IMR-90 (cell line): Measurements from ENCODE around the gene ZMYM2. TPM values are rescaled to one million over a fixed set of nuclear protein-coding genes. Genes with fewer than 3 reads are reported as not detected.

Experiments
- ATAC-seq: fragments of 200-7000 bp; cut with Tn5 transposase; 2 replicates; pipeline ENCODE4 v1.9.1; 2020; ENCODE audit warnings: low read depth, mild to moderate bottlenecking, moderate library complexity
- BruUV-seq: library from RNA; stranded (reverse); fragments of 400-500 nt; replicated peaks from 2 replicates; lab custom pipeline; 2021; lab: Mats Ljungman, UMichigan
- CTCF ChIA-PET: fragments of 300-600 bp; formaldehyde crosslinking; extraction: SDS; loops from one replicate; lab custom pipeline; 2021; ENCODE audit warnings: antibody characterized with exemption; lab: Yijun Ruan, JAX
- POLR2A ChIA-PET: fragments of 300-600 bp; sonication (Branson Sonifier 250); formaldehyde crosslinking; loops from one replicate; lab custom pipeline; 2022; ENCODE audit warnings: antibody characterized with exemption; ENCODE audit not compliant: unreplicated experiment; lab: Charles Lee
- DNase-seq: peaks from one replicate; pipeline ENCODE4 v3.0.0; 2013
- H2AFZ ChIP-seq: replicated peaks from 2 replicates; pipeline ENCODE3; 2013; ENCODE audit warnings: low read length, mild to moderate bottlenecking; ENCODE audit not compliant: poor library complexity
- H2AK5ac ChIP-seq: 2 replicates; pipeline ENCODE4 v1.6.1; 2013; ENCODE audit warnings: low read depth, low read length, inconsistent platforms
- H2AK9ac ChIP-seq: replicated peaks from 2 replicates; pipeline ENCODE3; 2013; ENCODE audit warnings: mild to moderate bottlenecking, low read depth, low read length, moderate library complexity; ENCODE audit not compliant: poor library complexity
- H2BK120ac ChIP-seq: 2 replicates; pipeline ENCODE4 v1.6.1; 2013; ENCODE audit warnings: low read depth, low read length, inconsistent platforms
- H2BK15ac ChIP-seq: 3 replicates; pipeline ENCODE4 v1.6.1; 2013; ENCODE audit warnings: low read depth, low read length, inconsistent platforms
- H2BK20ac ChIP-seq: 2 replicates; pipeline ENCODE4 v1.6.1; 2013; ENCODE audit warnings: low read depth, mild to moderate bottlenecking, inconsistent platforms, low read length, moderate library complexity
- H2BK5ac ChIP-seq: 2 replicates; pipeline ENCODE4 v1.6.1; 2013; ENCODE audit warnings: mild to moderate bottlenecking, low read depth, low read length, inconsistent platforms; ENCODE audit not compliant: poor library complexity, severe bottlenecking
- H3K14ac ChIP-seq: replicated peaks from 2 replicates; pipeline ENCODE4 v1.6.1; 2013; ENCODE audit warnings: low read depth, low read length, inconsistent platforms
- H3K18ac ChIP-seq: 2 replicates; pipeline ENCODE4 v1.6.1; 2013; ENCODE audit warnings: low read depth, low read length, control low read depth
- H3K23ac ChIP-seq: 2 replicates; pipeline ENCODE4 v1.6.1; 2013; ENCODE audit warnings: low read depth, low read length, inconsistent platforms
- H3K27ac ChIP-seq: 2 replicates; pipeline ENCODE4 v1.5.1; 2013; ENCODE audit warnings: mild to moderate bottlenecking, control low read depth, low read length; ENCODE audit not compliant: insufficient read depth
- H3K27me3 ChIP-seq: 2 replicates; pipeline ENCODE4 v1.6.1; 2013; ENCODE audit warnings: low read length; ENCODE audit not compliant: control insufficient read depth, insufficient read depth
- H3K36me3 ChIP-seq: 2 replicates; pipeline ENCODE4 v1.6.1; 2013; ENCODE audit warnings: low read length, mixed read lengths; ENCODE audit not compliant: control insufficient read depth, insufficient read depth
- H3K4ac ChIP-seq: 2 replicates; pipeline ENCODE4 v1.6.1; 2013; ENCODE audit warnings: low read depth, low read length, inconsistent platforms
- H3K4me1 ChIP-seq: 2 replicates; pipeline ENCODE4 v1.6.1; 2013; ENCODE audit warnings: low read length, mixed read lengths; ENCODE audit not compliant: control insufficient read depth, insufficient read depth
- H3K4me2 ChIP-seq: 2 replicates; pipeline ENCODE4 v1.6.1; 2013; ENCODE audit warnings: low read depth, mild to moderate bottlenecking, control low read depth, low read length, moderate library complexity
- H3K4me3 ChIP-seq: 2 replicates; pipeline ENCODE4 v1.5.1; 2013; ENCODE audit warnings: low read depth, mild to moderate bottlenecking, control low read depth, low read length, moderate library complexity; ENCODE audit not compliant: insufficient read depth
- H3K56ac ChIP-seq: 2 replicates; pipeline ENCODE4 v1.6.1; 2013; ENCODE audit warnings: low read length, inconsistent platforms; ENCODE audit not compliant: insufficient read depth; ENCODE audit errors: extremely low read depth
- H3K79me1 ChIP-seq, 2 experiments: 2 replicates each; pipeline ENCODE4 v1.6.1; 2013; ENCODE audit warnings: low read length in 2 of 2, inconsistent platforms in 1 of 2, low read depth in 1 of 2
- H3K9ac ChIP-seq: 2 replicates; pipeline ENCODE4 v1.6.1; 2013; ENCODE audit warnings: low read depth, low read length, control low read depth
- H3K9me1 ChIP-seq: 2 replicates; pipeline ENCODE4 v1.6.1; 2013; ENCODE audit warnings: low read length, inconsistent platforms; ENCODE audit not compliant: insufficient read depth
- H3K9me3 ChIP-seq: 2 replicates; pipeline ENCODE4 v1.6.1; 2013; ENCODE audit warnings: low read length; ENCODE audit not compliant: control insufficient read depth, insufficient read depth
- H4K20me1 ChIP-seq: 2 replicates; pipeline ENCODE4 v1.6.1; 2013; ENCODE audit warnings: low read length, inconsistent platforms; ENCODE audit not compliant: insufficient read depth
- H4K5ac ChIP-seq: 2 replicates; pipeline ENCODE4 v1.6.1; 2013; ENCODE audit warnings: mild to moderate bottlenecking, low read depth, low read length, control low read depth
- H4K8ac ChIP-seq, 2 experiments: 2 replicates each; pipeline ENCODE4 v1.6.1; 2013; ENCODE audit warnings: low read depth in 2 of 2, low read length in 2 of 2, control low read depth in 1 of 2, inconsistent platforms in 1 of 2
- H4K91ac ChIP-seq: 2 replicates; pipeline ENCODE4 v1.6.1; 2013; ENCODE audit warnings: low read depth, low read length, inconsistent platforms; ENCODE audit not compliant: insufficient read depth
- CEBPB ChIP-seq: IDR thresholded peaks from 2 replicates; pipeline ENCODE4 v1.6.1; 2012; ENCODE audit warnings: low read depth, low read length, improper control_type of control experiment
- CHD1 ChIP-seq: IDR thresholded peaks from 2 replicates; pipeline ENCODE4 v1.6.1; 2012; ENCODE audit warnings: low read depth, low read length, improper control_type of control experiment
- FOS ChIP-seq: fragments of 150-350 bp; IDR thresholded peaks from 2 replicates; pipeline ENCODE4 v1.6.1; 2016; ENCODE audit warnings: low read depth, low read length
- MXI1 ChIP-seq: IDR thresholded peaks from 2 replicates; pipeline ENCODE4 v1.6.1; 2012; ENCODE audit warnings: low read depth, mild to moderate bottlenecking, low read length, moderate library complexity, borderline replicate concordance
- POLR2A ChIP-seq: IDR thresholded peaks from 2 replicates; pipeline ENCODE4 v1.6.1; 2012; ENCODE audit warnings: mild to moderate bottlenecking, low read depth, low read length
- RAD21 ChIP-seq: IDR thresholded peaks from 2 replicates; pipeline ENCODE4 v1.6.1; 2012; ENCODE audit warnings: low read length, improper control_type of control experiment
- RCOR1 ChIP-seq: IDR thresholded peaks from 2 replicates; pipeline ENCODE4 v1.6.1; 2012; ENCODE audit warnings: mild to moderate bottlenecking, low read length, improper control_type of control experiment; ENCODE audit not compliant: insufficient replicate concordance
- RFX5 ChIP-seq: IDR thresholded peaks from 2 replicates; pipeline ENCODE4 v1.8.0; 2012; ENCODE audit warnings: low read depth, mild to moderate bottlenecking, low read length, moderate library complexity
- WGBS, 2 experiments: methylation state at CpG; one replicate each; pipeline versions ENCODE4 v1.1.5 to v1.1.7; 2013; ENCODE audit warnings: missing lambda C conversion rate in 2 of 2; ENCODE audit not compliant: insufficient read length in 1 of 2; ENCODE audit errors: extremely low coverage in 2 of 2; 5-methylcytosine and 5-hydroxymethylcytosine counted together
- dilution Hi-C: fragments of 300-500 bp; cut with HindIII; formaldehyde crosslinking; loops from one replicate; pipeline ENCODE4 v1.14.3; 2018; ENCODE audit warnings: low sequenced_read_pairs; ENCODE audit not compliant: unreplicated experiment
- in situ Hi-C: fragments of 300-500 bp; cut with MboI; formaldehyde crosslinking; loops from 3 replicates; pipeline ENCODE4 v1.14.3; 2019; ENCODE audit warnings: low sequenced_read_pairs, inconsistent platforms, mixed read lengths
- intact Hi-C: fragments of 100-400 bp; cut with micrococcal nuclease; formaldehyde crosslinking; loops from 2 replicates; pipeline ENCODE4 v1.10.0; 2022
- polyA plus RNA-seq, 3 experiments: library from polyadenylated mRNA; depleted of rRNA; stranded (reverse); fragments of >200 nt; gene quantifications; 2 replicates each; pipeline ENCODE4 v1.2.3, GENCODE V29; 2012; ENCODE audit warnings: low replicate concordance in 1 of 3
- total RNA-seq: library from RNA; depleted of rRNA; stranded (reverse); fragments of >200 nt; gene quantifications from 2 replicates; pipeline ENCODE4 v1.2.3, GENCODE V29; 2012
- TF ChIP-seq, protein P1 (sequence below): fragments of 150-350 bp; IDR thresholded peaks from 2 replicates; pipeline ENCODE4 v1.6.1; 2016; ENCODE audit warnings: low read depth, mild to moderate bottlenecking, low read length, moderate library complexity, borderline replicate concordance
- TF ChIP-seq, protein P2 (sequence below): conservative IDR thresholded peaks from 2 replicates; pipeline ENCODE4 v1.5.1; 2012; ENCODE audit warnings: mild to moderate bottlenecking, low read depth, low read length, improper control_type of control experiment

Gene ZMYM2
- total and polyA plus RNA-seq, 2 of the 4 experiments (the other 2 are of a cell fraction): 15.7 to 51.1 TPM

DNA sequence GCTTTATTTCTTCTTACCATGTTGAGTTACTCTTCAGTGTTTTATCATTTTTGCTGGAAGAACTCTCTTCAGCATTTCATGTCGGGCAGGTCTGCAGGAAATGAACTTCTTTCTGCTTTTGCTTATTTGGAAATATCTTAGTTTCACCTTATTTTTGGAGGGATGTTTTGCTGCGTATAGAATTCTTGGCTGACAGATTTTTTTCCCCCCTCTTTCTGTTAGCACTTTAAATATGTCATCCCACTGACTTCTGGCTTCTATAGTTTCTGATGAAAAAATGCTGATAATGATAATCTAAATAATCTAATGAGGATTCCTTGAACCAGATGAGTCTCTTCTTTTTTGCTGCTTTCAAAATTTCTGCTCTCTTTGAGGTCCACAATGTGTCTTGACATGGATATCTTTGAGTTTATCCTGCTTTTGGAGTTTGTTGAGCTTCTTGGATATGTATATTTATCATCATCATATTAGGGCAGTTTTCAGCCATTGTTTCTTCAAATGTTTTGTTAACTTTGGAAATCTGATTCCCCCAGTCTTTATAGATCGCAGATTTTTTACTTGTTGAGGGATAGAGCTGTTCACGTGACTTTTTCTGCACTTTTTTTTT, 20.4 kb downstream of the ZMYM2 start:
- TF ChIP-seq MXI1: no peak
- TF ChIP-seq RCOR1: no peak
- TF ChIP-seq FOS: no peak
- no peak for TF ChIP-seq RAD21
- TF ChIP-seq, protein P1, sequence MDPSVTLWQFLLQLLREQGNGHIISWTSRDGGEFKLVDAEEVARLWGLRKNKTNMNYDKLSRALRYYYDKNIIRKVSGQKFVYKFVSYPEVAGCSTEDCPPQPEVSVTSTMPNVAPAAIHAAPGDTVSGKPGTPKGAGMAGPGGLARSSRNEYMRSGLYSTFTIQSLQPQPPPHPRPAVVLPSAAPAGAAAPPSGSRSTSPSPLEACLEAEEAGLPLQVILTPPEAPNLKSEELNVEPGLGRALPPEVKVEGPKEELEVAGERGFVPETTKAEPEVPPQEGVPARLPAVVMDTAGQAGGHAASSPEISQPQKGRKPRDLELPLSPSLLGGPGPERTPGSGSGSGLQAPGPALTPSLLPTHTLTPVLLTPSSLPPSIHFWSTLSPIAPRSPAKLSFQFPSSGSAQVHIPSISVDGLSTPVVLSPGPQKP: no peak
- TF ChIP-seq RFX5: no peak
- TF ChIP-seq, protein P2, sequence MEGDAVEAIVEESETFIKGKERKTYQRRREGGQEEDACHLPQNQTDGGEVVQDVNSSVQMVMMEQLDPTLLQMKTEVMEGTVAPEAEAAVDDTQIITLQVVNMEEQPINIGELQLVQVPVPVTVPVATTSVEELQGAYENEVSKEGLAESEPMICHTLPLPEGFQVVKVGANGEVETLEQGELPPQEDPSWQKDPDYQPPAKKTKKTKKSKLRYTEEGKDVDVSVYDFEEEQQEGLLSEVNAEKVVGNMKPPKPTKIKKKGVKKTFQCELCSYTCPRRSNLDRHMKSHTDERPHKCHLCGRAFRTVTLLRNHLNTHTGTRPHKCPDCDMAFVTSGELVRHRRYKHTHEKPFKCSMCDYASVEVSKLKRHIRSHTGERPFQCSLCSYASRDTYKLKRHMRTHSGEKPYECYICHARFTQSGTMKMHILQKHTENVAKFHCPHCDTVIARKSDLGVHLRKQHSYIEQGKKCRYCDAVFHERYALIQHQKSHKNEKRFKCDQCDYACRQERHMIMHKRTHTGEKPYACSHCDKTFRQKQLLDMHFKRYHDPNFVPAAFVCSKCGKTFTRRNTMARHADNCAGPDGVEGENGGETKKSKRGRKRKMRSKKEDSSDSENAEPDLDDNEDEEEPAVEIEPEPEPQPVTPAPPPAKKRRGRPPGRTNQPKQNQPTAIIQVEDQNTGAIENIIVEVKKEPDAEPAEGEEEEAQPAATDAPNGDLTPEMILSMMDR: no peak
- TF ChIP-seq CEBPB: no peak
- no peak for TF ChIP-seq POLR2A
- TF ChIP-seq CHD1: no peak
- Histone ChIP-seq H2BK15ac (no peak overlapping the region), H2BK20ac (no peak overlapping the region), H3K18ac (no peak overlapping the region), H3K4me2 (no peak overlapping the region), H3K9ac (no peak overlapping the region), H3K9me1 (no peaks in the 10 kb centered on the region), H3K4me3 (no peak overlapping the region), H2BK5ac (no peak overlapping the region), H3K4me1 (no peaks in the 10 kb centered on the region; the same call in 1 of the 2 replicates), H3K27ac (no peak overlapping the region), H3K79me1 (peaks cover 35 to 45% of the 10 kb centered on the region in 2 experiments), H3K23ac (no peak overlapping the region), H2AK9ac (no peak overlapping the region), H3K9me3 (peaks cover 2% of the 10 kb centered on the region; the same call in 1 of the 2 replicates), H4K91ac (no peak overlapping the region), H3K27me3 (no peaks in the 10 kb centered on the region), H3K4ac (no peak overlapping the region), H3K56ac (no peak overlapping the region), H4K20me1 (peaks cover 37% of the 10 kb centered on the region), H2BK120ac (no peak overlapping the region), H3K36me3 (peaks cover 16% of the 10 kb centered on the region), H3K14ac (no peak overlapping the region), H4K5ac (no peak overlapping the region), H4K8ac (no peak overlapping the region), H2AK5ac (no peak overlapping the region), H2AFZ (no peak overlapping the region)
- no CpG with 5 or more reads among the region's 4 CpGs for WGBS, 2 experiments
- no peak for DNase-seq
- ChIA-PET POLR2A (no interaction called here), CTCF (no interaction called here)
- dilution Hi-C loops (no loop called here), intact Hi-C loops (no loop called here), in situ Hi-C loops (loop anchor here (25.0 kb wide), 1 partner anchor 317 kb away; no protein-coding TSS in a partner anchor)
- ATAC-seq: no peak
- no TSS peak for BruUV-seq
